Measurements from ENCODE around the gene TSPAN5.

The TSPAN5 gene

DNA sequence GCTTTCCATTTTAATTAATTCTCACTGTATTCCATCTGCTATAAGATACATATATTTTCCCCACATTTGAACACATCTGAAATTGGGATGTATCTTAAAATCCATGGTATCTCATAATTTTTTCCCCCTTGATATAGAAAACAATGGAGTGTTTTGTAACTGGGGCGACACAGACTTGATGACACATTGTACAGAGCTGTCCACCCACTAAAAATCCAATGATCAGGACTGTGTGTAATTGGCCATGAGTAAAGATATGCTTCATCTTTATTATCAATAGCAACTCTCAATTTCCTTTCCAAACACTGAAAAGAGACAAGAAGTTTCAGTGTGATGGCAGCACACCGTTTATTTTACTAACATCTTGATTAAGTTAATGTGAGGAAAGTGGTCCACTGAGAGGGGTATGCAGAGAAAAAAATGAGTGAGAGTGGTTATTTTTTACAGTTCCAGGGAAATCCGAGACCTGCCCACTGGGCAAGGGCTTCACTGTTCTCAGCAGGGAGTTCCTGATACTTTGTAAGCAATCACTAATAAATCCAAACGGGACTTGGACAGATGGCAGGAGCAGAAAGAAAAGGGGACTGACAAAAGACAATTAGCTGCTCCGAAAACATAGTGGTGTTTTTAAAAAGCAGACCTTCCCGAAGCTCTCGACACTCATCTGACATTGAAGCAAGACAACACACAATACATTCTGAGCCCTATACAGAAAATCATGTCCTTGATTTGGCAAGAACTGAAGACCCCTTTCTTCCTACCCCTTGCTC is 149.4 kb downstream of the TSPAN5 start:
- H3K27ac Mint-ChIP-seq, result no peak overlapping the region
- DNase-seq (ENCODE audit: low spot score), result no peak
- peaks cover 19% of the 10 kb centered on the region for H3K36me3 Mint-ChIP-seq (ENCODE audit: low read depth)
- H3K27me3 Mint-ChIP-seq (ENCODE audit: low read depth), result no peaks in the 10 kb centered on the region
- peaks cover 57% of the 10 kb centered on the region for H3K4me1 Mint-ChIP-seq (ENCODE audit: low read depth)
- H3K4me3 Mint-ChIP-seq, result no peak overlapping the region
- no peaks in the 10 kb centered on the region for H3K9me3 Mint-ChIP-seq

DNA sequence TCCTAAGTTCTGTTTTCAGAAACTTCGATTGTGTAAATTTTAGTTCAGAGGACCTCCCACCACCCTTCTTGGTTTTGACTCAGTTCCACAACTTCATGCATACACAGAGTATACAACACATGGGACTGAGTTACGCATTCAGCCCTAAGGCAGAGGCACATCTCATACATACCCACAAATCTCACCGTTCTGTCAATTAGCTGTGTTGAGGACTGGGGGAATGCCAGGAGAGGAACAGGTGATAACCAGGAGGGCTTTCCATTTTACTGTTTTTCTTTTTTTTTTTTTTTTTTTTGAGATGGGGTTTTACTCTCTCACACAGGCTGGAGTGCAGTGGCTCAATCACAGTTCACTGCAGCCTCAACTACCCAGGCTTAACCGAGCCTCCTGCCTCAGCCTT is 150.2 kb downstream of the TSPAN5 start:
- Mint-ChIP-seq H3K4me3 (no peak overlapping the region), H3K9me3 (no peaks in the 10 kb centered on the region), H3K4me1 (ENCODE audit: low read depth) (peaks cover 56% of the 10 kb centered on the region), H3K36me3 (ENCODE audit: low read depth) (peaks cover 21% of the 10 kb centered on the region), H3K27ac (no peak overlapping the region), H3K27me3 (ENCODE audit: low read depth) (no peaks in the 10 kb centered on the region)
- DNase-seq (ENCODE audit: low spot score), result no peak

DNA sequence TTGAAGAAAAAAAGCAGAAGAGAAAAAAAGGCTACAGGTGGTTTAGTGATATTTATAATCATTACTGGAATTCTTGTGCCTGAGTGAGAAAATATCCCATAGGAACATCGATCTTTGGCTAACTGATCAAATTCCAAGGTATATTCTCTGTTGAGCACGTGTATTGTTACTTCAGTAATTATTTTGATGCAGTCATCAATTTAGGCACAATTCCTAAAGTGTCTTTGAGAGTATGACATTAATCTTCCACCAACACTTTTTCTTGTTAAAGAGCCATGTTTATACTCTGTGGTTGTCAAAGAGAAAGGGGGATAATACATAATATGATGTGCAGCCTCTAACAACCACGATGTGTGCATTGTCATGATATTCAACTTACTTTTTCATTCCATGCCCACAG is 151.1 kb downstream of the TSPAN5 start:
- H3K27me3 Mint-ChIP-seq (ENCODE audit: low read depth), result no peaks in the 10 kb centered on the region
- H3K4me3 Mint-ChIP-seq, result no peak overlapping the region
- peaks cover 53% of the 10 kb centered on the region for H3K4me1 Mint-ChIP-seq (ENCODE audit: low read depth)
- H3K9me3 Mint-ChIP-seq, result no peaks in the 10 kb centered on the region
- no peak for DNase-seq (ENCODE audit: low spot score)
- H3K27ac Mint-ChIP-seq, result no peak overlapping the region
- H3K36me3 Mint-ChIP-seq (ENCODE audit: low read depth), result peaks cover 24% of the 10 kb centered on the region

DNA sequence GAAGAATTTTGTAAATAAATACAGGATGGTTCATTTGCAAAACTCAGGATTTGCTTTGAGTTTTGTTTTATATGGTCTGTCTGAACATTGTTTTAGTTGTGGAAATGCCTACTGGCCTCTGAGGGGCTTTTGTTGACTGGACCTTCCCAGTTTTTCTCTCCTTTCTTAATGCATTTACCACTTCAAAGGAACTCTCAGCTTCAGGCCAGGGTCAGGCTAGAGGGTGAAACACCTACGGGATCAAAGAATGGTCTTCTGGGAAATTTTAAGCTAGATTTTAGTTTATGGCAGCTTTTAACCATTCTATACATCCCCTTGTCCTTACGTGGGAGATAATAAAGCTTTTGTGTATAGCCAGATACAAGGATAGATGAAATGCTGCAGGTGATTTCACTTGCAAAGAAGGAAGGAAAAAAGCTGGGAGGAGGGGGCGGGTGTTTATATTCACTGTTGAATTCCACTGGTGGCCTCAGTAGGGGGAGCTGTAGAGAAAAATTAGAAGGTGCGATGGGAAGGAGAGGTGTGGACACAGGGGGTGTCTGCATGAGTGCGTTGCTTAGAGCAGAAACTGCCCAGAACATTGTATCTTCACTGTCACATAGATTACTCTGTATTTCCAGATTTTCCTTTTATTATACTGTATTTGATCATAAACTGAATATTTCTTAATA is 151.8 kb downstream of the TSPAN5 start:
- H3K27me3 Mint-ChIP-seq (ENCODE audit: low read depth), result no peaks in the 10 kb centered on the region
- H3K36me3 Mint-ChIP-seq (ENCODE audit: low read depth), result peaks cover 30% of the 10 kb centered on the region
- no peak overlapping the region for H3K4me3 Mint-ChIP-seq
- H3K4me1 Mint-ChIP-seq (ENCODE audit: low read depth), result peaks cover 56% of the 10 kb centered on the region
- H3K27ac Mint-ChIP-seq, result no peak overlapping the region
- H3K9me3 Mint-ChIP-seq, result no peaks in the 10 kb centered on the region
- DNase-seq (ENCODE audit: low spot score), result no peak

DNA sequence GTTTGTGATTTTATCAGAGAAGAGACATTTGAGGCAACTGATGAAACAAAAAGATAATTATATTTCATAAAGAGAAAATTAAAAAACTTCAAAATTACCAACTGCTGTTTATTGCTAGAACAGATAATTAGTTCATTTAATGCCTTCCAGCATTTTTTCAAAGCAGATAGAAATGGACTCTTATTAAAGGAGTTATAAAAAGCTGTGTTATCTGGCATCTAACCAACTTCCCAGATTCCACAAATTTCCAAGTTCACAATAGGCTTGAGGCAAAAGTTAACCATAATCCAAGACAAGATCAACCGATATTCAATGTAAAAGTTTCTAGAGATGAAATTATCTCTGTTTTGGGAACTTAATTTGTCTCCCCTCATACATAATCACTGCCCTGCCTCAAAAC is 152.4 kb downstream of the TSPAN5 start:
- no peak overlapping the region for H3K27ac Mint-ChIP-seq
- no peaks in the 10 kb centered on the region for H3K27me3 Mint-ChIP-seq (ENCODE audit: low read depth)
- H3K4me1 Mint-ChIP-seq (ENCODE audit: low read depth), result peaks cover 57% of the 10 kb centered on the region
- peaks cover 36% of the 10 kb centered on the region for H3K36me3 Mint-ChIP-seq (ENCODE audit: low read depth)
- DNase-seq (ENCODE audit: low spot score), result no peak
- H3K9me3 Mint-ChIP-seq, result no peaks in the 10 kb centered on the region
- no peak overlapping the region for H3K4me3 Mint-ChIP-seq

DNA sequence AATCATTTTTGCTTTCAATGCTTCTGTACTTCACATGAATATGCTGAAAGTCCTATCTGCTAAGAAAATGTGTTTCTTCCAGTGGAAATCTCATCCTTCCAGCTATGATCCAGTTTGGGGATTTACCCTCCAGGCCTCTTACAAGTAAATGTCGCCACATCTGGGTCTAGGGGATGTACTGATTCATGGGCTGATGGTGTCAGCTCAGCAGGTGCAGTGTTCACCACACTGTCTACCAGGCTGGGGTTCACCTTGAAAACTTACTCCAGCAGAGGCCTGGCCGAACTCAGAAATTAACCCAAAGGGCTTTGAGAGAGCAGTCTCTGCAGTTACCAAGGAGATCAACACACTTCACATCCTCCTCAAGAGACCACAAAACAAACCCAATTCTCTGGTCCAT is 154.3 kb downstream of the TSPAN5 start:
- Mint-ChIP-seq H3K27ac (no peak overlapping the region), H3K27me3 (ENCODE audit: low read depth) (no peaks in the 10 kb centered on the region), H3K36me3 (ENCODE audit: low read depth) (peaks cover 32% of the 10 kb centered on the region), H3K4me1 (ENCODE audit: low read depth) (peaks cover 40% of the 10 kb centered on the region), H3K9me3 (no peaks in the 10 kb centered on the region), H3K4me3 (no peak overlapping the region)
- no peak for DNase-seq (ENCODE audit: low spot score)

DNA sequence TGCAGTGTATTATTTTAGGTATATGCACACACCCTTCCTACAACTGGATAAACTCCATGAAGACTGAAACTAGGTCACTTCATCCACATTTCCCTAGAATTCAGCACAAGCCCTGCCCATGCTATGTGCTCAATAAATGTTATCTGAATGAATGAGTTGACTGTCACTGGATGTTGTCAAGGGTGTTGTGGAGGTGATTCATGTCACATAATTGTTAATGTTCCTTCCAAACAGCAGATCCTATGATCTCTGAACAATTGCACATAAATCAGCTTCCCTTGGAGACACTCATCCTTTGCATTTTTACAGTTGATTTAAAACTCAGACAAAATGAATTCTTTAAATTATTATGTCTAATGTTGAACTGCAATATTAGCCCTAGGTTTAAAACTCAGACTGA is 154.7 kb downstream of the TSPAN5 start:
- Mint-ChIP-seq H3K9me3 (no peaks in the 10 kb centered on the region), H3K36me3 (ENCODE audit: low read depth) (peaks cover 29% of the 10 kb centered on the region), H3K27ac (no peak overlapping the region), H3K4me1 (ENCODE audit: low read depth) (peaks cover 38% of the 10 kb centered on the region), H3K27me3 (ENCODE audit: low read depth) (no peaks in the 10 kb centered on the region), H3K4me3 (no peak overlapping the region)
- no peak for DNase-seq (ENCODE audit: low spot score)

DNA sequence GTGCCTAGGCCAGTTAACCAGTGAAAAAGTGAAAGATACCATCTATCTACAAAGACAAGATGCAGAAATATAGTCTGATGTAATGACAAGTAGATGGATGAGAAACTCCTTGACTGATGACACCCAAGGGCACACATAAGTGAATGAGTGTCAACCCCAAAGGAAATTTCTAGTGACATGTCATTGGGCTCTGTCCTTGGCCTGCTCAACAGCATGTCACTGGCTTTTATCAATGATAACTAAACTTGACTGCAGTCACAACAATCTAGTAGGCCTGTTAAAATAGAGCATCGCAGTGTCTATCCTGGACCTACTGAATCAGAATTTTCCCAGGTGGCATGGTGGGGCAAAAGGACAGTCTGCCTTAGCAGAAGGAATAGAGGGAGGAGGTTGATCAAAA is 155.8 kb downstream of the TSPAN5 start:
- DNase-seq (ENCODE audit: low spot score), result no peak
- H3K4me1 Mint-ChIP-seq (ENCODE audit: low read depth), result peaks cover 40% of the 10 kb centered on the region
- no peak overlapping the region for H3K27ac Mint-ChIP-seq
- no peaks in the 10 kb centered on the region for H3K9me3 Mint-ChIP-seq
- H3K36me3 Mint-ChIP-seq (ENCODE audit: low read depth), result peaks cover 30% of the 10 kb centered on the region
- no peak overlapping the region for H3K4me3 Mint-ChIP-seq
- no peaks in the 10 kb centered on the region for H3K27me3 Mint-ChIP-seq (ENCODE audit: low read depth)

DNA sequence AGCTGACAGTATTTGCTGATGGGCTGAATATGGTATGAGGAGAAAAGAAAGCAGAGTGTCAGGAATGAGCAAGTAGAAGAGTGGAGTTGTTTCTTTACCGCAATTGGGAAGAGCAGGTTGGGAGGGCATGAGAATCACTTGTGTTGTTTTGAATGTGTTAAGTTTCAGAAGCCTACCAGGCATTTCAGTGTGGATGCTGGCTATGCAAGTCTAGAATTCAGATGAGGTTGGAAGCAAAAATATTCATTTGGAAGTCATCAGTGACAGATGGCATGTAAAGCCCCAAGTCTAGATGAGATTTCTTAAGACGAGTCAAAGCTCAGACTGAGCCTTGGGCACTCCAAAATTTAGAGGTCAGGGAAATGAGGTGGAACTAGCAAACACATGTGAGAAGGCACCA is 156.4 kb downstream of the TSPAN5 start:
- peaks cover 42% of the 10 kb centered on the region for H3K4me1 Mint-ChIP-seq (ENCODE audit: low read depth)
- H3K9me3 Mint-ChIP-seq, result no peaks in the 10 kb centered on the region
- no peaks in the 10 kb centered on the region for H3K27me3 Mint-ChIP-seq (ENCODE audit: low read depth)
- no peak for DNase-seq (ENCODE audit: low spot score)
- H3K27ac Mint-ChIP-seq, result no peak overlapping the region
- no peak overlapping the region for H3K4me3 Mint-ChIP-seq
- peaks cover 32% of the 10 kb centered on the region for H3K36me3 Mint-ChIP-seq (ENCODE audit: low read depth)

DNA sequence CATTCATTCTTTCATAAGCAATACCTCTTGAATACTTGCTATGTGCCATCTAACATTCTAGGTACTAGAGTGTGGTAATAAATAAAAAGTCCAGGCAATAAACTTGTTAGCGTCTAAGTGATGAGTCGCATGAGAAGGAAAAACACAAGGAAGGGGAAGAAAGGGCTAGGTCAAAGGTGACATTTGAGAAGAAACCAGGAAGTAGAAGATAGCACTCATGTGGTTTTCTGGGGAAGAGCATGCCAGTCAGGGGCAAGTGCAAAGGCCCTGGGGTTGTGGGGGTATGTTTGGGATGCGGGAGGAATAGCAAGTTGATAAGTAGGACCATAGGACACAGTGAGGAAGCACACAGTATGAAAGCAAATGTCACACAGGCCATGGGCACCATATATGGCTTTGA is 157.0 kb downstream of the TSPAN5 start:
- H3K27me3 Mint-ChIP-seq (ENCODE audit: low read depth), result no peaks in the 10 kb centered on the region
- H3K4me1 Mint-ChIP-seq (ENCODE audit: low read depth), result peaks cover 37% of the 10 kb centered on the region
- H3K27ac Mint-ChIP-seq, result no peak overlapping the region
- DNase-seq (ENCODE audit: low spot score), result no peak
- peaks cover 32% of the 10 kb centered on the region for H3K36me3 Mint-ChIP-seq (ENCODE audit: low read depth)
- no peaks in the 10 kb centered on the region for H3K9me3 Mint-ChIP-seq
- no peak overlapping the region for H3K4me3 Mint-ChIP-seq

DNA sequence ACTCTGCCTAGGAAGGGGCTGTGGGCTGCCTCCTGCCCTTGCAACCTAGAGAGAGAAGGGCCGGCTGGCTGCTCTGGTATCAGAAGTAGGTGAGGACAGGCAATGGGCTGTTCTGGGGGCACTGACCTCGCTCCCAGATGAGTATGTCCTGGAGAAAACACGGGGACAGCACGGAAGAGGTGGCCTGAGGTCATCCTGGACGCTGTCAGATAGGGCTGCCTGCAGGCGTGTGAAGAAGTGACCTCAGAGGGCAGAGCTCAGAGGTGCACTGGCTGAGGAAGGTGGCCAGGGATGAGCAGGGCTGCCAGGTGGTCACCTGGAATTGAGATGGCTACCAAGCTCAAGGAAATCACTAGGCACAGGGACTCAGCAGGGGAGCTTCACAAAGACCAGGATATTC is 159.6 kb downstream of the TSPAN5 start:
- H3K27ac Mint-ChIP-seq, result no peak overlapping the region
- no peak for DNase-seq (ENCODE audit: low spot score)
- H3K9me3 Mint-ChIP-seq, result no peaks in the 10 kb centered on the region
- peaks cover 35% of the 10 kb centered on the region for H3K4me1 Mint-ChIP-seq (ENCODE audit: low read depth)
- H3K36me3 Mint-ChIP-seq (ENCODE audit: low read depth), result peaks cover 23% of the 10 kb centered on the region
- H3K4me3 Mint-ChIP-seq, result no peak overlapping the region
- no peaks in the 10 kb centered on the region for H3K27me3 Mint-ChIP-seq (ENCODE audit: low read depth)

DNA sequence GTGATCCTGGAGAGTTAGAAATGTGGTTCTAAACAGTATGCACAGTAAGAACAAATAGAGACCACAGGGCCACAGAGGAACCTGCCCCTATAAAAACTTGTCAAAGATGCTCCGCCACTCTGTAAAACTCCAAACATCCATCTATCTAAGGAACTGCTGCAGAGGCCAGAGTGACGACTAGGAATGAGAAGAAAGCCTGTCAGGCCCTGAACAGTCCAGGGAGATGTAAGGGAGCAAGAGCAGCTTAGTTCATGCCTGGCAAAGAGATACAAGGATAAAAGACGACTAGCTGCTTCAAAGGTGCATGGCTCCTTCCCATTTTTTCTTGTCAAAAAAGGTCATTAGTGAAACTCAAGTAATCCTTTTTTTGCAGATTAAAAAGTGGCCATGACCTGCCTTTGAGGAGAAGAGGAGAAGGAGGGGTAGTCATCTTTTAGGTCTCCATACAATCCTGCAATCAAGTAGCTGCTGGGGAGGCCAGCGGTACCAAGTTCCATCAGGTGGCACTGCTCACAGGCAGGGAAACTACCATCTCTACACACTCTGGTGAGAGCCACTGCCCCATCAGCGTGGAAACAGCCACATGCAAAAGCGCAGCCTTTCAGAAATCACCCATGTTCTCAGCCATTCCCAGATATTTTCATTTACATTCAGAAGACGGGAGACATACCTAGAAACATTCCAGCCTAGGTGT is 162.1 kb downstream of the TSPAN5 start:
- Mint-ChIP-seq H3K9me3 (no peaks in the 10 kb centered on the region), H3K4me3 (no peak overlapping the region), H3K36me3 (ENCODE audit: low read depth) (peaks cover 6% of the 10 kb centered on the region), H3K27me3 (ENCODE audit: low read depth) (no peaks in the 10 kb centered on the region), H3K27ac (no peak overlapping the region), H3K4me1 (ENCODE audit: low read depth) (peaks cover 36% of the 10 kb centered on the region)
- no peak for DNase-seq (ENCODE audit: low spot score)

DNA sequence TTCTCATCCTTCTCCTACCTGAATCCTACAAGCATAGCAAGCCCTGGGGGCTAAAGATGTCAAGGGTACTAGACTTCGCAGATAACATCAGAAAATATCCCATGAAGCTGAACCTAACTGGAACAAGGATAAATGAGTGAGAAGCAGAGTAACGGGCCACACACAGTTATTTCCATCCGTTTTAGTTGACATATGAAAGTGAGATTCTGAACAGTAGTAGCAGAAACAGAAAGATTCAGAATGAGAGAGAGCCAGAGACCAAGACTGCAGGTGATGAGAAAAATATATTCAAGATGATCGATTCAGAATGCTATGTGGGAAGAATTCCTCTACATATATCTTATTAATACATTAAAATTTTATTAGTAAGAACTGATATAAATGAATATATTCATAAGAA is 165.1 kb downstream of the TSPAN5 start:
- no peak overlapping the region for H3K27ac Mint-ChIP-seq
- peaks cover 37% of the 10 kb centered on the region for H3K4me1 Mint-ChIP-seq (ENCODE audit: low read depth)
- DNase-seq (ENCODE audit: low spot score), result no peak
- no peaks in the 10 kb centered on the region for H3K27me3 Mint-ChIP-seq (ENCODE audit: low read depth)
- no peaks in the 10 kb centered on the region for H3K9me3 Mint-ChIP-seq
- H3K4me3 Mint-ChIP-seq, result no peak overlapping the region
- H3K36me3 Mint-ChIP-seq (ENCODE audit: low read depth), result peaks cover 6% of the 10 kb centered on the region

DNA sequence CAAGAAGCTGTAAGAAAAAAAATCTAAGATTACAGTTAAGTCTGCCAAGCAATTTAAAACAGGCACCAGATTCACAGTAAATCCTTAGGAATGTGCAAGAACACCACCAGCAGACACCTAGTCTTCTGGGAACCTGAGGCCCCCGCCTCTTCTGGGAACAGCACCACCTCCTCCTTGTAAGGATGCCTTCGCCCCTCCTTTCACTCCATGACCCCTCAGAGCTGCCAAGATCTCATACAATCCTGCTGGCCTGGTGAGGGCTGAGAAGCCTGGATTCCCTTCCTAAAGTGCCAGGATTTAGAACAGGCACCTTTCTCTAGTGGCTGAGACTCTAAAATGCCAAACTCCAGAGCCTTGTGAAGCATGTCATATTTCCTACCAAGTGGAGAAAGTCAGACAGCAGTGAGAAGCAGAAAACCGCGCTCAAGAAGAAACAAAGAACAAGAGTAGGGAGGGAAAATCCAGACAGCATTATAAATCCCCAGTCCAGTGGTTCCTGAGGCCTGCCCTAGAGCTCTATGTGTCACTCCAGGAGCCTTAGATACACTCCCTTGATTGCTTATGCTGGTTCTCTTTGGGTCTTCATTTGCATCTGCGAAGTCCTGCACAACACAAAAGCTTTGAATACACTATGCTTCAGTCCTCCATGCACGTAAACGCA is 166.4 kb downstream of the TSPAN5 start:
- DNase-seq (ENCODE audit: low spot score), result no peak
- H3K4me1 Mint-ChIP-seq (ENCODE audit: low read depth), result peaks cover 35% of the 10 kb centered on the region
- no peaks in the 10 kb centered on the region for H3K27me3 Mint-ChIP-seq (ENCODE audit: low read depth)
- H3K27ac Mint-ChIP-seq, result no peak overlapping the region
- no peaks in the 10 kb centered on the region for H3K9me3 Mint-ChIP-seq
- no peak overlapping the region for H3K4me3 Mint-ChIP-seq
- H3K36me3 Mint-ChIP-seq (ENCODE audit: low read depth), result peaks cover 3% of the 10 kb centered on the region
